H9 (cell line): ENCODE data around the gene RAB9A. TPM values are rescaled to one million over a fixed set of nuclear protein-coding genes. Genes with fewer than 3 reads are reported as not detected.

Experiments used
- DNase-seq: peaks from one replicate; pipeline ENCODE4 v3.0.0-alpha.2; 2017
- H2AFZ ChIP-seq: one replicate; pipeline ENCODE4 v1.6.1; 2013; ENCODE audit warnings: mild to moderate bottlenecking, low read length, control low read depth, moderate library complexity
- H2AK5ac ChIP-seq: 2 replicates; pipeline ENCODE4 v1.6.1; 2013; ENCODE audit warnings: low read length, control low read depth, mixed read lengths; ENCODE audit not compliant: insufficient read length
- H2BK120ac ChIP-seq: one replicate; pipeline ENCODE4 v1.6.1; 2013; ENCODE audit warnings: low read depth, mild to moderate bottlenecking, low read length, control low read depth, inconsistent platforms; ENCODE audit not compliant: poor library complexity, severe bottlenecking
- H2BK12ac ChIP-seq: 2 replicates; pipeline ENCODE4 v1.6.1; 2013; ENCODE audit warnings: low read length, control low read depth, mixed read lengths, low read depth; ENCODE audit not compliant: insufficient read length
- H2BK15ac ChIP-seq: 2 replicates; pipeline ENCODE4 v1.6.1; 2013; ENCODE audit warnings: low read depth, low read length, control low read depth
- H2BK20ac ChIP-seq: one replicate; pipeline ENCODE4 v1.6.1; 2013; ENCODE audit warnings: low read depth, mild to moderate bottlenecking, low read length, control low read depth, inconsistent platforms; ENCODE audit not compliant: poor library complexity, severe bottlenecking
- H2BK5ac ChIP-seq: 2 replicates; pipeline ENCODE4 v1.6.1; 2013; ENCODE audit warnings: low read length, control low read depth, mixed read lengths; ENCODE audit not compliant: insufficient read length
- H3K14ac ChIP-seq: 2 replicates; pipeline ENCODE4 v1.6.1; 2013; ENCODE audit warnings: low read length, control low read depth; ENCODE audit not compliant: insufficient read depth
- H3K18ac ChIP-seq: 2 replicates; pipeline ENCODE4 v1.6.1; 2013; ENCODE audit warnings: low read depth, mild to moderate bottlenecking, mixed read lengths, low read length, control low read depth; ENCODE audit not compliant: insufficient read length
- H3K23ac ChIP-seq: 2 replicates; pipeline ENCODE4 v1.6.1; 2013; ENCODE audit warnings: low read length, control low read depth, mixed read lengths, low read depth; ENCODE audit not compliant: insufficient read length
- H3K23me2 ChIP-seq: 2 replicates; pipeline ENCODE4 v1.6.1; 2013; ENCODE audit warnings: low read depth, mild to moderate bottlenecking, mixed read lengths, low read length, control low read depth; ENCODE audit not compliant: insufficient read length, poor library complexity, severe bottlenecking
- H3K27ac ChIP-seq: 2 replicates; pipeline ENCODE4 v1.5.1; 2013; ENCODE audit warnings: low read length, control low read depth, mixed read lengths, low read depth; ENCODE audit not compliant: insufficient read length
- H3K27me3 ChIP-seq: 2 replicates; pipeline ENCODE4 v1.6.1; 2013; ENCODE audit warnings: low read length, control low read depth, inconsistent platforms; ENCODE audit not compliant: insufficient read depth
- H3K4ac ChIP-seq: 2 replicates; pipeline ENCODE4 v1.6.1; 2013; ENCODE audit warnings: low read depth, mild to moderate bottlenecking, control low read depth, inconsistent platforms, low read length, moderate library complexity
- H3K4me1 ChIP-seq: 2 replicates; pipeline ENCODE4 v1.6.1; 2013; ENCODE audit warnings: low read length, control low read depth, inconsistent platforms; ENCODE audit not compliant: insufficient read depth
- H3K4me2 ChIP-seq: 2 replicates; pipeline ENCODE4 v1.6.1; 2013; ENCODE audit warnings: low read length, control low read depth, mixed read lengths; ENCODE audit not compliant: insufficient read length, insufficient read depth
- H3K56ac ChIP-seq: 2 replicates; pipeline ENCODE4 v1.6.1; 2013; ENCODE audit warnings: low read depth, mild to moderate bottlenecking, mixed read lengths, low read length, control low read depth; ENCODE audit not compliant: insufficient read length
- H3K79me1 ChIP-seq: 2 replicates; pipeline ENCODE4 v1.6.1; 2013; ENCODE audit warnings: low read depth, mild to moderate bottlenecking, moderate library complexity, low read length, control low read depth, inconsistent platforms; ENCODE audit not compliant: insufficient read depth, poor library complexity, severe bottlenecking
- H3K79me2 ChIP-seq: 2 replicates; pipeline ENCODE4 v1.6.1; 2013; ENCODE audit warnings: low read length, control low read depth, inconsistent platforms; ENCODE audit not compliant: insufficient read depth
- H3K9ac ChIP-seq: 2 replicates; pipeline ENCODE4 v1.6.1; 2013; ENCODE audit warnings: low read length, control low read depth, mixed read lengths; ENCODE audit not compliant: insufficient read length; ENCODE audit errors: extremely low read depth
- H3K9me3 ChIP-seq: one replicate; pipeline ENCODE4 v1.6.1; 2013; ENCODE audit warnings: low read depth, low read length, inconsistent platforms; ENCODE audit not compliant: control insufficient read depth
- H3T11ph ChIP-seq: one replicate; pipeline ENCODE4 v1.6.1; 2013; ENCODE audit warnings: mild to moderate bottlenecking, low read length, control low read depth, inconsistent platforms
- H4K20me1 ChIP-seq: one replicate; pipeline ENCODE4 v1.6.1; 2013; ENCODE audit not compliant: control insufficient read depth, insufficient read length, insufficient read depth
- H4K5ac ChIP-seq: 2 replicates; pipeline ENCODE4 v1.6.1; 2013; ENCODE audit warnings: low read depth, mild to moderate bottlenecking, mixed read lengths, low read length, control low read depth; ENCODE audit not compliant: insufficient read length
- H4K8ac ChIP-seq: replicated peaks from 2 replicates; pipeline ENCODE4 v1.6.1; 2013; ENCODE audit warnings: low read length, control low read depth, mixed read lengths, low read depth; ENCODE audit not compliant: insufficient read length
- H4K91ac ChIP-seq: 2 replicates; pipeline ENCODE4 v1.6.1; 2013; ENCODE audit warnings: low read depth, mild to moderate bottlenecking, moderate library complexity, mixed read lengths, low read length, control low read depth; ENCODE audit not compliant: insufficient read length
- H3K27ac Mint-ChIP-seq, 3 experiments: 2 replicates in 2 of 3; 3 replicates in 1 of 3; pipeline ENCODE4 v1.8.0; 2020 to 2021; ENCODE audit warnings: mixed read lengths in 3 of 3, mild to moderate bottlenecking in 1 of 3, moderate library complexity in 1 of 3
- H3K27me3 Mint-ChIP-seq: 2 replicates; pipeline ENCODE4 v1.8.0; 2021; ENCODE audit warnings: low read depth, mild to moderate bottlenecking, moderate library complexity, mixed read lengths
- H3K36me3 Mint-ChIP-seq, 3 experiments: 2 replicates in 2 of 3; 3 replicates in 1 of 3; pipeline ENCODE4 v1.8.0; 2020 to 2021; ENCODE audit warnings: low read depth in 3 of 3, mixed read lengths in 3 of 3; ENCODE audit not compliant: insufficient read depth in 1 of 3
- H3K4me1 Mint-ChIP-seq, 2 experiments: 2 replicates each; pipeline ENCODE4 v1.8.0; 2020; ENCODE audit warnings: mixed read lengths in 2 of 2
- H3K4me3 Mint-ChIP-seq, 2 experiments: 2 replicates in 1 of 2; 3 replicates in 1 of 2; pipeline ENCODE4 v1.8.0; 2020 to 2021; ENCODE audit warnings: mild to moderate bottlenecking in 2 of 2, mixed read lengths in 2 of 2, moderate library complexity in 1 of 2
- H3K9me3 Mint-ChIP-seq, 2 experiments: 2 replicates in 1 of 2; 3 replicates in 1 of 2; pipeline ENCODE4 v1.8.0; 2020; ENCODE audit warnings: mild to moderate bottlenecking in 2 of 2, mixed read lengths in 2 of 2, moderate library complexity in 1 of 2
- WGBS: extraction: QIAGEN DNeasy Blood & Tissue Kit; methylation state at CpG from one replicate; pipeline ENCODE4 v1.1.7; 2013; ENCODE audit warnings: missing lambda C conversion rate, low lambda C conversion rate, mixed read lengths; ENCODE audit not compliant: insufficient read length; ENCODE audit errors: extremely low coverage; 5-methylcytosine and 5-hydroxymethylcytosine counted together
- total RNA-seq: library from RNA; stranded (reverse); gene quantifications from 2 replicates; pipeline ENCODE4 v1.2.1, GENCODE V29; 2021
- TF ChIP-seq, protein P1 (sequence below): fragments of 200-600 bp; sonication (generic); conservative IDR thresholded peaks from 3 replicates; pipeline ENCODE4 v1.8.0; 2021; ENCODE audit warnings: antibody characterized with exemption, mild to moderate bottlenecking

RAB9A gene
- total RNA-seq, 1 experiment from 2014 or later: 21.3 TPM

GRCh38 chrX:13651150-13651549 is 37.8 kb upstream of the RAB9A start:
- Histone ChIP-seq H3K23ac (no peak overlapping the region), H3K9me3 (no peaks in the 10 kb centered on the region), H3K27me3 (no peaks in the 10 kb centered on the region), H2BK20ac (no peak overlapping the region), H3K27ac (no peak overlapping the region), H4K91ac (no peak overlapping the region), H3T11ph (no peak overlapping the region), H2BK15ac (no peak overlapping the region), H3K23me2 (no peaks in the 10 kb centered on the region), H3K56ac (no peak overlapping the region), H2BK12ac (no peak overlapping the region), H3K18ac (no peak overlapping the region), H2AFZ (no peak overlapping the region), H3K79me1 (no peaks in the 10 kb centered on the region), H3K4ac (no peak overlapping the region), H3K9ac (no peak overlapping the region), H3K79me2 (no peaks in the 10 kb centered on the region), H4K20me1 (no peaks in the 10 kb centered on the region), H4K5ac (no peak overlapping the region), H2BK5ac (no peak overlapping the region), H2BK120ac (no peak overlapping the region), H3K4me1 (no peaks in the 10 kb centered on the region; the same call in 1 of the 2 replicates), H3K14ac (no peak overlapping the region), H3K4me2 (no peak overlapping the region), H2AK5ac (no peak overlapping the region), H4K8ac (no peak overlapping the region)
- peaks cover 0 to 10% (median 8%) of the 10 kb centered on the region in 3 experiments; a peak in 3 of 7 replicates for H3K36me3 Mint-ChIP-seq
- TF ChIP-seq, protein P1, sequence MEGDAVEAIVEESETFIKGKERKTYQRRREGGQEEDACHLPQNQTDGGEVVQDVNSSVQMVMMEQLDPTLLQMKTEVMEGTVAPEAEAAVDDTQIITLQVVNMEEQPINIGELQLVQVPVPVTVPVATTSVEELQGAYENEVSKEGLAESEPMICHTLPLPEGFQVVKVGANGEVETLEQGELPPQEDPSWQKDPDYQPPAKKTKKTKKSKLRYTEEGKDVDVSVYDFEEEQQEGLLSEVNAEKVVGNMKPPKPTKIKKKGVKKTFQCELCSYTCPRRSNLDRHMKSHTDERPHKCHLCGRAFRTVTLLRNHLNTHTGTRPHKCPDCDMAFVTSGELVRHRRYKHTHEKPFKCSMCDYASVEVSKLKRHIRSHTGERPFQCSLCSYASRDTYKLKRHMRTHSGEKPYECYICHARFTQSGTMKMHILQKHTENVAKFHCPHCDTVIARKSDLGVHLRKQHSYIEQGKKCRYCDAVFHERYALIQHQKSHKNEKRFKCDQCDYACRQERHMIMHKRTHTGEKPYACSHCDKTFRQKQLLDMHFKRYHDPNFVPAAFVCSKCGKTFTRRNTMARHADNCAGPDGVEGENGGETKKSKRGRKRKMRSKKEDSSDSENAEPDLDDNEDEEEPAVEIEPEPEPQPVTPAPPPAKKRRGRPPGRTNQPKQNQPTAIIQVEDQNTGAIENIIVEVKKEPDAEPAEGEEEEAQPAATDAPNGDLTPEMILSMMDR: no peak
- H3K27me3 Mint-ChIP-seq: no peaks in the 10 kb centered on the region; the same call in 1 of the 2 replicates
- no peak overlapping the region for H3K4me3 Mint-ChIP-seq
- H3K9me3 Mint-ChIP-seq: peaks cover 33 to 54% of the 10 kb centered on the region in 2 experiments
- no peak for DNase-seq
- no peak overlapping the region for H3K27ac Mint-ChIP-seq
- WGBS: no CpG with 5 or more reads among the region's 3 CpGs
- H3K4me1 Mint-ChIP-seq: peaks cover 4% of the 10 kb centered on the region in 2 experiments; a peak in 1 of 4 replicates
